ENCODE results near the gene TMEM139. TPM values are rescaled to one million over a fixed set of nuclear protein-coding genes. Genes with fewer than 3 reads are reported as not detected.

Gene TMEM139
- total and polyA plus RNA-seq, 4 donors, result 8.4 to 31.8 (median 19.5) TPM

- H3K36me3 ChIP-seq (ENCODE audit: control insufficient read depth in 4 of 4, insufficient read depth in 4 of 4, low read length in 4 of 4), result peaks cover 11 to 22% (median 19%) of the 10 kb centered on the region in 4 donors
- no peak overlapping the region for H3K27ac ChIP-seq (ENCODE audit: low read depth in 1 of 2, low read length in 1 of 2)
- no peak for DNase-seq
- no peak overlapping the region for H3K9ac ChIP-seq (ENCODE audit: insufficient read depth in 1 of 2, low read length in 2 of 2)
- H3K4me1 ChIP-seq (ENCODE audit: control insufficient read depth in 5 of 5, insufficient read depth in 5 of 5, low read length in 5 of 5), result no peaks in the 10 kb centered on the region
- H3K4me3 ChIP-seq, result no peak overlapping the region
- no peak for TF ChIP-seq CTCF (IDR thresholded peaks at IDR 0.05; ENCODE audit: control extremely low read depth, extremely low read depth)
- no peak for ATAC-seq (ENCODE audit: insufficient read depth, low FRiP score)
- WGBS, 2 donors, result 88 to 100% methylated on average over 1 of the region's 1 CpG
- H3K9me3 ChIP-seq (ENCODE audit: control insufficient read depth in 4 of 4, insufficient read depth in 3 of 4, low read length in 3 of 4), result peaks cover 0 to 2% (median 0%) of the 10 kb centered on the region in 4 donors
- no peaks in the 10 kb centered on the region for H3K27me3 ChIP-seq (ENCODE audit: control insufficient read depth in 3 of 3, insufficient read depth in 3 of 3, low read length in 2 of 3)
Measured at GRCh38 chr7:143271240-143271639, 13.5 kb upstream of the TMEM139 start.

DNA sequence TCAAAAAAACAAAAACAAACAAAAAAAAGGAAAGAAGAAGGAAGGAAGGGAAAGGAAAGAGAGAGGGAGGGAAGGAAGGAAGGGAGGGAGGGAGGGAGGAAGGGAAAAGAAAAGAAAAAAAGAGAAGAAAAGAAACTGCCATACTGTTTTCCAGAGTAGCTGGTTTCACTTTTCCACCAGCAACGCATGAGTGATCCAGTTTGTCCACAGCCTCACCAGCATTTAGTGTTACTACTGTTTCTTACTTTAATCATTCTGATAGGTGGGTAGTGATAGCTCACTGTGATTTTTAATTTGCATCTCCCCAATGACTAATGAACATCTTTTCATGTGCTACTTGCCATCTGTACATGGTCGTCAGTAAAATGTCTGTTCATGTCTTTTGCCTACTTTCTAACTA, 11.9 kb upstream of the TMEM139 start:
- Histone ChIP-seq H3K27ac (ENCODE audit: low read depth in 1 of 2, low read length in 1 of 2) (no peak overlapping the region), H3K36me3 (ENCODE audit: control insufficient read depth in 4 of 4, insufficient read depth in 4 of 4, low read length in 4 of 4) (peaks cover 7 to 14% (median 10%) of the 10 kb centered on the region in 4 donors), H3K9ac (ENCODE audit: insufficient read depth in 1 of 2, low read length in 2 of 2) (no peak overlapping the region), H3K4me3 (no peak overlapping the region), H3K9me3 (ENCODE audit: control insufficient read depth in 4 of 4, insufficient read depth in 3 of 4, low read length in 3 of 4) (peaks cover 0 to under 1% (median 0%) of the 10 kb centered on the region in 4 donors), H3K4me1 (ENCODE audit: control insufficient read depth in 5 of 5, insufficient read depth in 5 of 5, low read length in 5 of 5) (no peaks in the 10 kb centered on the region), H3K27me3 (ENCODE audit: control insufficient read depth in 3 of 3, insufficient read depth in 3 of 3, low read length in 2 of 3) (no peaks in the 10 kb centered on the region)
- 92 to 95% methylated on average over 2 of the region's 2 CpGs for WGBS, 2 donors
- ATAC-seq (ENCODE audit: insufficient read depth, low FRiP score) (no peak), DNase-seq (no peak)
- no peak for TF ChIP-seq CTCF (IDR thresholded peaks at IDR 0.05; ENCODE audit: control extremely low read depth, extremely low read depth)

DNA sequence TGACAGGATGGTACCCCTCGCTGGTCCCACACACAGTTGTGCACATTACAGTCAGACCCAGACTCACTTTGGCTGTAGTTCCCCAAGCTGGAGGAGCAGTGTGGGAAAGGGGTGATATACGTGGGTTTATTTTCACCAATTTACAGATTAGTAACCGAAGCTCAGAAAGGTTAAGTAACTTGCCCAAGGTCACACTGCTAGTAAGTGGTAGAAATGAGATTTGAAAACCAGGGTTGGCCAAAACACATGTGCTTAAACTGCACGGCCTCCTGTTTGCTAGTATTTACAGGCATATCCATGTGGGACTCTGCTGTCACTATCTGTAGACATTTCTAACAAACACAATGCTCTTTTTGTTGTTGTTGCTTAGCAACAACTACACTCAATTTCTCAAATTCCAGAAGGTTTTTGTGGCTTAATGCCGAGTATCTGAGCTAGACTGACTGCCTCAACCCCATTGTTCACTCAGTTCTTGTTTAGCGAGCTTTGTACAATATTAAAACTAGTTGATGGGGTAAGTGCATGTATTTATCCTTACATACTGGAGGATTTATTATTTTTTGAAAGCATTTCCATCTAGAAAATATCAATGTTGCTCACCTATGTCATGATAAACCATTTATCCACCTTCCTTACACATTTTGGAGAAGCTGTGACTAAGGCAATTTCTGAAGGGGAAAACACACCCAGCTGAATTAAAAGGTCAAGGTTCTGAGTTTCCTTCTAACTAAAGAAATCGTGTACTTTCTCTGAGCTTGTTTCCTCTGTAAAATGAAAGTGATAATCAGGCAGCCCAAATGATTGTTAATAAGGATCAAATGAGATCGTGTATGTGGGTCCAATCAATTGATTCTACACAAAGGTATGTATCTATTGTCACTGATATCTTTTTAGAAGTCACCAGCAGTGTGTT, 5.3 kb upstream of the TMEM139 start:
- TF ChIP-seq CTCF (IDR thresholded peaks at IDR 0.05; ENCODE audit: control extremely low read depth, extremely low read depth), result no peak
- peaks cover 0 to 15% (median 7%) of the 10 kb centered on the region in 5 donors for H3K4me1 ChIP-seq (ENCODE audit: control insufficient read depth in 5 of 5, insufficient read depth in 5 of 5, low read length in 5 of 5)
- WGBS, 2 donors, result 42 to 53% methylated on average over 8 of the region's 8 CpGs
- no peak overlapping the region for H3K4me3 ChIP-seq
- H3K27me3 ChIP-seq (ENCODE audit: control insufficient read depth in 3 of 3, insufficient read depth in 3 of 3, low read length in 2 of 3), result no peaks in the 10 kb centered on the region
- H3K9me3 ChIP-seq (ENCODE audit: control insufficient read depth in 4 of 4, insufficient read depth in 3 of 4, low read length in 3 of 4), result no peaks in the 10 kb centered on the region
- no peaks in the 10 kb centered on the region for H3K36me3 ChIP-seq (ENCODE audit: control insufficient read depth in 4 of 4, insufficient read depth in 4 of 4, low read length in 4 of 4)
- H3K9ac ChIP-seq (ENCODE audit: insufficient read depth in 1 of 2, low read length in 2 of 2), result peak overlapping the region; percentile 37 to 71
- ATAC-seq (ENCODE audit: insufficient read depth, low FRiP score) (peak; percentile 53), DNase-seq (peak; percentile 43 to 93 (median 91))
- H3K27ac ChIP-seq (ENCODE audit: low read depth in 1 of 2, low read length in 1 of 2), result peak overlapping the region in 1 of 2 donors; percentile 41
